GM18868 (cell line): ENCODE data around the gene ACKR1.

Experiments used
- ATAC-seq: cut with Tn5 transposase; IDR thresholded peaks from one replicate; pipeline ENCODE4 v1.9.1; 2021; ENCODE audit warnings: mild to moderate bottlenecking, moderate library complexity; ENCODE audit not compliant: unreplicated experiment

Gene ACKR1

DNA sequence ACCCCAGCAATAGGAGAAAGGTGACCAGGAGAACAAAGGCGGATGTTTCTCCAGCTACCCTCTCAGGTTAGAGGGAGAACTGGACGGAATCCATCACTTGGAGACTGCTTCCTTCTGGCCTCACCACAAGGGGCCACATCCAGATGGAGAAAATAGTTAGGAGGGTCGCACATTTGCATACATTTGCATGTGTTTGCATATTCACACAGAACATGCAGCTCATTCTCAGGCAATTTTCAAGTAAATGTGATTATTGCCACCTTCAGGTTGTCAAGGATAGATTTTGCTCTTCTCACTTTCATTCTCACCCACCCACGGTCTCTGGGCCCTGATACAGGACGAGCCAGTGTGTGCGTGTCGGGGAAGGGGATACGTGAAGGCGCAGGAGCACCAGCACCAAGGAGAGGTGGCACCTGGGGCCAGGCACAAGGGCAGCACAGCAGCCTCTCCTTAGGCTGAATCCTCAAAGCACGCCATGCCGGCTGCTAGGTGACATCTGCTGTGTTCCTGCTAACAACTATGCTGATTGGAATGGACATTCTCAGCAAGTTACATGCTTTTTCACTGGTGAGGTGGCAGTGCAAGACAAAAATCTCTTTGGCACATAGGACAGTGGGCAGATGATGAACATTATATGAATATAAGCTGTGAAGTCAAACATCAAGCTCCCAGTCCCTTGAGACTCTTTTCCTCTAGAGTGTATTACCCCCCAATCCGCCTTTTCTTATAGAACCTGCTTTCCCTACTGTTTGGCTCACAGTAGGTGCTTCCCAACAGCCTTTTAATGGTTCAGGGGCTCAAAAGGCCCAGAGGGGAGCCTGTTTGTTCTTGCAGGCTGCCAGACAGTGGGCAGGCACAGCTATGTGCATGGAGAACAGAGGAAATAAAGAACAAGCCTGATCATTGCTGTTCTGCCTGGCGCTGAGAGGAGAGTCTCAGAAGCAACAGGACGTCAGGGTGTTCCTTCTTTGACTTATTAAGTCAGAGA lies 14.3 kb downstream of the ACKR1 start:
- ATAC-seq: no peak

- ATAC-seq: no peak
These were observed 17.6 kb downstream of the ACKR1 start for GRCh38 chr1:159222075-159222865.

DNA sequence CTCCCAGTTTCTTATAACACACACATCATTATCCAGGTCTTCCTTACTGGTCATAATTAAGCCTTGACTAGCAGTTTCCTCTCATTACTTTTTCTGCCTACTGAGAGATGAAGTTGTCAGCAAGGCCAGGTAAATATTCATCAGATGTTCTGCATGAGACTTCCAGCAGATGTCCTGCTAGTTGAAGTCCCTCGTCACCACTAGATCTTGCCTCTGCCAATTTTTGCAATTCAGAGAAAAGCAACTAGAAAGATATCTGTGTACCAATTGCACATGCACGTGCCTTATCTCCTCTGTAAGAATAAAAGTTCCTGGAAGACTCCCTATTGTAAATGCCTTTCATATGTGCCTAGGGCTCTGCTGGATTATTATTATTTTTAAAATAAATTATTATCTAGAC lies 18.3 kb downstream of the ACKR1 start:
- no peak for ATAC-seq

- ATAC-seq: no peak
These were observed 23.9 kb downstream of the ACKR1 start for GRCh38 chr1:159228554-159228953.

- no peak for ATAC-seq
These were observed 24.7 kb downstream of the ACKR1 start for GRCh38 chr1:159229260-159229885.

DNA sequence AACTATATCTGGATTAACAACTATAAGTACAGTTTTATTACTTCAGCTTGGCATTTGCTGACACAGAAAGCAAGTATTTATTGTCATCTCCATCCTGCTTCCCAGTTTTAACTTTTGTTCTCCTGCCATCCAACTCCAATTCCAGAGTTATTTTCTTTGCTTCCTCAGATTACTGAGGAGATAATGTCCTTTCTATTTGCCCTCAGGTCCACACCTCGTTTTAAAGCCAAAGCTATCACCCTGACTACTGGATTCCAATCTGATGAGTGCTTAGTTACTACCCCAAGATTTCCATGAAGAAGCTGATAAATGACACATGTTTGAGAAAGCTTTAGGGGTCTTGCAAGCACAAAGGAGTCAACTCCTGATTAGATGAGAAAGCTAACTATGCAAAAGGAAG lies 25.2 kb downstream of the ACKR1 start:
- ATAC-seq: no peak

GRCh38 chr1:159239551-159240220 lies 35.0 kb downstream of the ACKR1 start:
- peak; percentile 93 for ATAC-seq

- no peak for ATAC-seq
These were observed 42.6 kb downstream of the ACKR1 start for GRCh38 chr1:159247266-159247665.

DNA sequence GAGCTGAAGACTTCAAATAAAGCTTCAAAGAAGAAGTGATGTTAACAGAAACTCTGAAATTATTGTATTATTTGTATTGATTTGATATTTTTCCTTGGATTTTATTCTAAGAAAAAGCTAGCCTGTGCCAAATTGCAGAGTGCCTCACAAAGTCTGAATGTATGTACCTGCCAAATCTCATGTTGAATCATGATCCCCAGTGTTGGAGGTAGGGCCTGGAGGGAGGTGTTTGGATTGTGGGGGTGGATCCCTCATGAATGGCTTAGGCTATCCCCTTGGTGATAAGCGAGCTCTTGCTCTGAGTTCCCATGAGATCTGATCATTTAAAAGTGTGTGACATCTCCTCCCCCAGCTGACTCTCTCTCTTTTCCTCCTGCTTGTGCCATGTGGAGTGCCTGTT lies 43.6 kb downstream of the ACKR1 start:
- no peak for ATAC-seq

- ATAC-seq: no peak
These were observed 46.1 kb downstream of the ACKR1 start for GRCh38 chr1:159250638-159251216.
